Ishikawa (cell line): ENCODE measurements around the gene LRRC2.

Experiments used
- CEBPB ChIP-seq: IDR thresholded peaks from 2 replicates; pipeline ENCODE4 v1.6.1; 2012
- EP300 ChIP-seq: IDR thresholded peaks from 2 replicates; pipeline ENCODE4 v1.6.1; 2012; ENCODE audit warnings: borderline replicate concordance
- FOXM1 ChIP-seq: IDR thresholded peaks from 2 replicates; pipeline ENCODE4 v1.6.1; 2012; ENCODE audit warnings: low read depth, borderline replicate concordance
- RAD21 ChIP-seq: IDR thresholded peaks from 2 replicates; pipeline ENCODE4 v1.6.1; 2012; ENCODE audit warnings: low read depth
- TAF1 ChIP-seq: IDR thresholded peaks from 2 replicates; pipeline ENCODE4 v1.6.1; 2012; ENCODE audit warnings: low read depth, mild to moderate bottlenecking
- TCF12 ChIP-seq: IDR thresholded peaks from 2 replicates; pipeline ENCODE4 v1.6.1; 2012; ENCODE audit warnings: low read depth
- ZBTB7A ChIP-seq: IDR thresholded peaks from 2 replicates; pipeline ENCODE4 v1.6.1; 2012; ENCODE audit warnings: low read depth
- TF ChIP-seq, protein P1 (sequence below): IDR thresholded peaks from 2 replicates; pipeline ENCODE4 v1.6.1; 2012
- TF ChIP-seq, protein P2 (sequence below): IDR thresholded peaks from 2 replicates; pipeline ENCODE4 v1.6.1; 2012; ENCODE audit warnings: low read depth, mild to moderate bottlenecking
- TF ChIP-seq, protein P3 (sequence below): IDR thresholded peaks from 2 replicates; pipeline ENCODE4 v1.6.1; 2012

DNA sequence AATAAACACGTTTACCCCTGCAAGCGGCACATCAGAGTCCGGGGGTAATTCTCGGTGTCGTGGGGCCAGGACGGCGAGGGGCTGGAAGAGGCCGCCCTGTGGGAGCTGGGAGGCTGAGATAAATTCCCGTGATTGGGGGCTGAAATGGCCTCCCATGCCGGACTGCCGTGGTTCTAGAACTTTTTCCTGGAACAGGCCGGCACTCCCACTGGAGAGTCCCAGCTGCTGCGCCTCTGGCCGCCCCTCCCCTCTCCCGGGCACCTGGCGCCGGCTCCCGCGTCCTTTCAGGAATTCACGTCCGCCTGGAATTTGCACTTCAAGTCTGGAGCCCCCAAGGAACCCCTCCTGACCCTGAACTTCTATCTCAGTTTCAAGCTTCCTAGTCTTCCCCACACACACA is 10.8 kb upstream of the LRRC2 start:
- TF ChIP-seq, protein P1, sequence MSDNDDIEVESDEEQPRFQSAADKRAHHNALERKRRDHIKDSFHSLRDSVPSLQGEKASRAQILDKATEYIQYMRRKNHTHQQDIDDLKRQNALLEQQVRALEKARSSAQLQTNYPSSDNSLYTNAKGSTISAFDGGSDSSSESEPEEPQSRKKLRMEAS = no peak
- TF ChIP-seq TCF12 (no peak), FOXM1 (no peak), RAD21 (no peak), ZBTB7A (no peak), EP300 (no peak), CEBPB (no peak), TAF1 (no peak)
- TF ChIP-seq, protein P2, sequence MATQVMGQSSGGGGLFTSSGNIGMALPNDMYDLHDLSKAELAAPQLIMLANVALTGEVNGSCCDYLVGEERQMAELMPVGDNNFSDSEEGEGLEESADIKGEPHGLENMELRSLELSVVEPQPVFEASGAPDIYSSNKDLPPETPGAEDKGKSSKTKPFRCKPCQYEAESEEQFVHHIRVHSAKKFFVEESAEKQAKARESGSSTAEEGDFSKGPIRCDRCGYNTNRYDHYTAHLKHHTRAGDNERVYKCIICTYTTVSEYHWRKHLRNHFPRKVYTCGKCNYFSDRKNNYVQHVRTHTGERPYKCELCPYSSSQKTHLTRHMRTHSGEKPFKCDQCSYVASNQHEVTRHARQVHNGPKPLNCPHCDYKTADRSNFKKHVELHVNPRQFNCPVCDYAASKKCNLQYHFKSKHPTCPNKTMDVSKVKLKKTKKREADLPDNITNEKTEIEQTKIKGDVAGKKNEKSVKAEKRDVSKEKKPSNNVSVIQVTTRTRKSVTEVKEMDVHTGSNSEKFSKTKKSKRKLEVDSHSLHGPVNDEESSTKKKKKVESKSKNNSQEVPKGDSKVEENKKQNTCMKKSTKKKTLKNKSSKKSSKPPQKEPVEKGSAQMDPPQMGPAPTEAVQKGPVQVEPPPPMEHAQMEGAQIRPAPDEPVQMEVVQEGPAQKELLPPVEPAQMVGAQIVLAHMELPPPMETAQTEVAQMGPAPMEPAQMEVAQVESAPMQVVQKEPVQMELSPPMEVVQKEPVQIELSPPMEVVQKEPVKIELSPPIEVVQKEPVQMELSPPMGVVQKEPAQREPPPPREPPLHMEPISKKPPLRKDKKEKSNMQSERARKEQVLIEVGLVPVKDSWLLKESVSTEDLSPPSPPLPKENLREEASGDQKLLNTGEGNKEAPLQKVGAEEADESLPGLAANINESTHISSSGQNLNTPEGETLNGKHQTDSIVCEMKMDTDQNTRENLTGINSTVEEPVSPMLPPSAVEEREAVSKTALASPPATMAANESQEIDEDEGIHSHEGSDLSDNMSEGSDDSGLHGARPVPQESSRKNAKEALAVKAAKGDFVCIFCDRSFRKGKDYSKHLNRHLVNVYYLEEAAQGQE = no peak
- TF ChIP-seq, protein P3, sequence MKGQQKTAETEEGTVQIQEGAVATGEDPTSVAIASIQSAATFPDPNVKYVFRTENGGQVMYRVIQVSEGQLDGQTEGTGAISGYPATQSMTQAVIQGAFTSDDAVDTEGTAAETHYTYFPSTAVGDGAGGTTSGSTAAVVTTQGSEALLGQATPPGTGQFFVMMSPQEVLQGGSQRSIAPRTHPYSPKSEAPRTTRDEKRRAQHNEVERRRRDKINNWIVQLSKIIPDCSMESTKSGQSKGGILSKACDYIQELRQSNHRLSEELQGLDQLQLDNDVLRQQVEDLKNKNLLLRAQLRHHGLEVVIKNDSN = no peak
